GM12891 (cell line): Measurements from ENCODE around the gene BBS2.
"Not testable (repeated sequence)": the region's sequence is repeated elsewhere in the genome, so short reads cannot be mapped to it uniquely, and the experiment has no call there.

Source experiments
- DNase-seq: peaks from one replicate; pipeline ENCODE4 v3.0.0; 2011; ENCODE audit warnings: low spot score; ENCODE audit not compliant: insufficient read length
- FAIRE-seq: peaks from 2 replicates; lab custom pipeline; 2011; peaks lifted over from hg19 to GRCh38; lab: Jason Lieb, UNC
- PAX5 ChIP-seq: IDR thresholded peaks from 2 replicates; pipeline ENCODE4 v1.6.1; 2011; ENCODE audit warnings: low read length, moderate library complexity, mild to moderate bottlenecking; ENCODE audit not compliant: insufficient read depth, severe bottlenecking
- POLR2A ChIP-seq: IDR thresholded peaks from 2 replicates; pipeline ENCODE4 v1.6.1; 2011; ENCODE audit warnings: low read depth, low read length, control low read depth
- POLR2AphosphoS5 ChIP-seq: IDR thresholded peaks from 2 replicates; pipeline ENCODE4 v1.6.1; 2011; ENCODE audit warnings: low read depth, low read length, control low read depth
- POU2F2 ChIP-seq: IDR thresholded peaks from 2 replicates; pipeline ENCODE4 v1.6.1; 2011; ENCODE audit warnings: low read depth, mild to moderate bottlenecking, control low read depth, low read length, moderate library complexity
- SPI1 ChIP-seq: IDR thresholded peaks from 2 replicates; pipeline ENCODE4 v1.6.1; 2011; ENCODE audit warnings: low read depth, low read length, control low read depth
- TAF1 ChIP-seq: IDR thresholded peaks from 2 replicates; pipeline ENCODE4 v1.6.1; 2011; ENCODE audit warnings: low read depth, low read length, control low read depth

Gene BBS2

GRCh38 chr16:56493815-56494214, 26.0 kb downstream of the BBS2 start:
- no peak for FAIRE-seq
- TF ChIP-seq SPI1: no peak
- TF ChIP-seq PAX5: no peak
- no peak for TF ChIP-seq POLR2AphosphoS5
- no peak for TF ChIP-seq POU2F2
- TF ChIP-seq POLR2A: no peak
- no peak for TF ChIP-seq TAF1
- DNase-seq: no peak

- DNase-seq: no peak
- TF ChIP-seq POU2F2 (no peak), POLR2A (no peak), POLR2AphosphoS5 (no peak), TAF1 (no peak), SPI1 (no peak), PAX5 (no peak)
- FAIRE-seq: no peak
Measured at GRCh38 chr16:56493126-56493525, 26.7 kb downstream of the BBS2 start.

GRCh38 chr16:56491657-56492261, 28.1 kb downstream of the BBS2 start:
- TF ChIP-seq PAX5: no peak

GRCh38 chr16:56488868-56489267, 31.0 kb downstream of the BBS2 start:
- not testable (repeated sequence) for DNase-seq, FAIRE-seq

More at GRCh38 chr16:56491657-56492261, 28.1 kb downstream of the BBS2 start:
- DNase-seq (no peak), FAIRE-seq (no peak)

- TF ChIP-seq POLR2A (no peak), SPI1 (no peak), PAX5 (no peak), TAF1 (no peak), POLR2AphosphoS5 (no peak), POU2F2 (no peak)
- DNase-seq (no peak), FAIRE-seq (no peak)
Measured at GRCh38 chr16:56488035-56488434, 31.8 kb downstream of the BBS2 start.

- FAIRE-seq (no peak), DNase-seq (no peak)
- no peak for TF ChIP-seq TAF1
- TF ChIP-seq PAX5: no peak
- no peak for TF ChIP-seq POLR2AphosphoS5
- TF ChIP-seq POU2F2: no peak
- no peak for TF ChIP-seq SPI1
- TF ChIP-seq POLR2A: no peak
Measured at GRCh38 chr16:56483394-56483793, 36.4 kb downstream of the BBS2 start.

GRCh38 chr16:56482683-56483236, 37.1 kb downstream of the BBS2 start:
- TF ChIP-seq SPI1 (no peak), TAF1 (no peak), POLR2AphosphoS5 (no peak), PAX5 (no peak), POLR2A (no peak), POU2F2 (no peak)
- DNase-seq: no peak
- no peak for FAIRE-seq

GRCh38 chr16:56481468-56482122, 38.2 kb downstream of the BBS2 start:
- TF ChIP-seq PAX5 (no peak), POLR2AphosphoS5 (no peak), POLR2A (no peak), TAF1 (no peak), SPI1 (no peak), POU2F2 (no peak)
- no peak for FAIRE-seq
- no peak for DNase-seq

GRCh38 chr16:56480776-56481467, 38.9 kb downstream of the BBS2 start:
- FAIRE-seq (no peak), DNase-seq (no peak)
- TF ChIP-seq TAF1 (no peak), POLR2A (no peak), PAX5 (no peak), POLR2AphosphoS5 (no peak), POU2F2 (no peak), SPI1 (no peak)

GRCh38 chr16:56479469-56479868, 40.4 kb downstream of the BBS2 start:
- no peak for DNase-seq
- no peak for FAIRE-seq
- TF ChIP-seq PAX5 (no peak), SPI1 (no peak), POLR2AphosphoS5 (no peak), POU2F2 (no peak), POLR2A (no peak), TAF1 (no peak)
